Activated CD4-positive, alpha-beta memory T cell treated with anti-CD3 and anti-CD28 coated beads for 36 hours (primary cell): ENCODE measurements around the gene ATOH7. TPM values are rescaled to one million over a fixed set of nuclear protein-coding genes. Genes with fewer than 3 reads are reported as not detected.
"Not testable (repeated sequence)": the region's sequence is repeated elsewhere in the genome, so short reads cannot be mapped to it uniquely, and the experiment has no call there.

Experiments used
- CTCF ChIA-PET: fragments of 350-600 bp; sonication (Branson Sonifier 250); formaldehyde crosslinking; loops from one replicate; lab custom pipeline; 2021; ENCODE audit warnings: antibody characterized with exemption, inconsistent platforms; lab: Charles Lee
- POLR2A ChIA-PET: fragments of 350-600 bp; sonication (Branson Sonifier 250); formaldehyde crosslinking; loops from one replicate; lab custom pipeline; 2021; ENCODE audit warnings: antibody characterized with exemption; lab: Charles Lee
- DNase-seq: peaks from one replicate; pipeline ENCODE4 v3.0.0-alpha.2; 2020
- H3K27ac Mint-ChIP-seq: one replicate; pipeline ENCODE4 v1.8.0; 2021; ENCODE audit warnings: mixed read lengths
- H3K27me3 Mint-ChIP-seq: one replicate; pipeline ENCODE4 v1.8.0; 2021; ENCODE audit warnings: mixed read lengths
- H3K36me3 Mint-ChIP-seq: one replicate; pipeline ENCODE4 v1.8.0; 2021; ENCODE audit warnings: mixed read lengths
- H3K4me1 Mint-ChIP-seq: one replicate; pipeline ENCODE4 v1.8.0; 2021; ENCODE audit warnings: low read depth, mixed read lengths
- H3K4me3 Mint-ChIP-seq: one replicate; pipeline ENCODE4 v1.8.0; 2021; ENCODE audit warnings: mild to moderate bottlenecking, mixed read lengths
- H3K9me3 Mint-ChIP-seq: one replicate; pipeline ENCODE4 v1.8.0; 2021; ENCODE audit warnings: mixed read lengths
- intact Hi-C: fragments of 100-400 bp; cut with micrococcal nuclease; formaldehyde crosslinking; loops from one replicate; pipeline ENCODE4 v1.15.1; 2023
- total RNA-seq, 2 experiments: library from RNA; stranded (reverse); gene quantifications; one replicate each; pipeline ENCODE4 v1.2.3, GENCODE V29; 2021

ATOH7 gene
- total RNA-seq, 2 experiments from 2014 or later = not detected

GRCh38 chr10:68251625-68252495 is 19.9 kb upstream of the ATOH7 start:
- Mint-ChIP-seq H3K36me3 (no peaks in the 10 kb centered on the region), H3K9me3 (no peaks in the 10 kb centered on the region), H3K27me3 (peaks cover 3% of the 10 kb centered on the region), H3K4me1 (peaks cover 8% of the 10 kb centered on the region), H3K27ac (no peak overlapping the region), H3K4me3 (no peak overlapping the region)
- CTCF ChIA-PET = no interaction called here
- no peak for DNase-seq
- intact Hi-C loops = no loop called here
- POLR2A ChIA-PET = interaction anchor here (0.6 kb wide), 1 partner anchor 337 kb away, joined by 3 read pairs; no protein-coding TSS in a partner anchor

GRCh38 chr10:68251151-68251550 is 19.2 kb upstream of the ATOH7 start:
- Mint-ChIP-seq H3K27me3 (peaks cover 3% of the 10 kb centered on the region), H3K4me3 (no peak overlapping the region), H3K4me1 (peaks cover 8% of the 10 kb centered on the region), H3K9me3 (no peaks in the 10 kb centered on the region), H3K36me3 (no peaks in the 10 kb centered on the region), H3K27ac (no peak overlapping the region)
- CTCF ChIA-PET = no interaction called here
- POLR2A ChIA-PET = interaction anchor here (0.6 kb wide), 1 partner anchor 1412 kb away, joined by 3 read pairs; no protein-coding TSS in a partner anchor
- DNase-seq = no peak
- intact Hi-C loops = no loop called here

- intact Hi-C loops = no loop called here
- no peak for DNase-seq
- no peak overlapping the region for H3K27ac Mint-ChIP-seq
- peaks cover 8% of the 10 kb centered on the region for H3K4me1 Mint-ChIP-seq
- no peaks in the 10 kb centered on the region for H3K9me3 Mint-ChIP-seq
- ChIA-PET CTCF (no interaction called here), POLR2A (interaction anchor here (0.8 kb wide), 1 partner anchor 74 kb away, joined by 3 read pairs; no protein-coding TSS in a partner anchor)
- no peak overlapping the region for H3K4me3 Mint-ChIP-seq
- no peaks in the 10 kb centered on the region for H3K36me3 Mint-ChIP-seq
- no peaks in the 10 kb centered on the region for H3K27me3 Mint-ChIP-seq
Observed at GRCh38 chr10:68249297-68249696, 17.4 kb upstream of the ATOH7 start.

GRCh38 chr10:68247931-68248330 is 16.0 kb upstream of the ATOH7 start:
- H3K4me3 Mint-ChIP-seq = no peak overlapping the region
- H3K36me3 Mint-ChIP-seq = no peaks in the 10 kb centered on the region
- ChIA-PET CTCF (interaction anchor here (1.5 kb wide), 1 partner anchor 35 kb away, joined by 9 read pairs; no protein-coding TSS in a partner anchor), POLR2A (no interaction called here)
- H3K27ac Mint-ChIP-seq = no peak overlapping the region
- intact Hi-C loops = no loop called here
- no peaks in the 10 kb centered on the region for H3K9me3 Mint-ChIP-seq
- no peaks in the 10 kb centered on the region for H3K27me3 Mint-ChIP-seq
- no peak for DNase-seq
- peaks cover 8% of the 10 kb centered on the region for H3K4me1 Mint-ChIP-seq

GRCh38 chr10:68246397-68246796 is 14.5 kb upstream of the ATOH7 start:
- intact Hi-C loops, H3K36me3 Mint-ChIP-seq, POLR2A ChIA-PET, H3K9me3 Mint-ChIP-seq, H3K4me1 Mint-ChIP-seq, H3K27me3 Mint-ChIP-seq, H3K4me3 Mint-ChIP-seq, DNase-seq, CTCF ChIA-PET, H3K27ac Mint-ChIP-seq: not testable (repeated sequence)

GRCh38 chr10:68242051-68242450 is 10.1 kb upstream of the ATOH7 start:
- no peak overlapping the region for H3K4me3 Mint-ChIP-seq
- ChIA-PET CTCF (no interaction called here), POLR2A (no interaction called here)
- H3K36me3 Mint-ChIP-seq = no peaks in the 10 kb centered on the region
- intact Hi-C loops = no loop called here
- H3K27me3 Mint-ChIP-seq = no peaks in the 10 kb centered on the region
- no peak for DNase-seq
- no peak overlapping the region for H3K27ac Mint-ChIP-seq
- no peaks in the 10 kb centered on the region for H3K4me1 Mint-ChIP-seq
- H3K9me3 Mint-ChIP-seq = no peaks in the 10 kb centered on the region

GRCh38 chr10:68239596-68240150 is 7.8 kb upstream of the ATOH7 start:
- H3K27ac Mint-ChIP-seq = no peak overlapping the region
- H3K36me3 Mint-ChIP-seq = no peaks in the 10 kb centered on the region
- ChIA-PET POLR2A (no interaction called here), CTCF (interaction anchor here (1.4 kb wide), 1 partner anchor 27 kb away, joined by 3 read pairs; no protein-coding TSS in a partner anchor)
- no peaks in the 10 kb centered on the region for H3K4me1 Mint-ChIP-seq
- H3K9me3 Mint-ChIP-seq = no peaks in the 10 kb centered on the region
- DNase-seq = no peak
- no peak overlapping the region for H3K4me3 Mint-ChIP-seq
- intact Hi-C loops = no loop called here
- H3K27me3 Mint-ChIP-seq = no peaks in the 10 kb centered on the region

- Mint-ChIP-seq H3K27me3 (no peaks in the 10 kb centered on the region), H3K27ac (no peak overlapping the region), H3K36me3 (no peaks in the 10 kb centered on the region), H3K4me1 (no peaks in the 10 kb centered on the region), H3K4me3 (no peak overlapping the region), H3K9me3 (no peaks in the 10 kb centered on the region)
- POLR2A ChIA-PET = no interaction called here
- intact Hi-C loops = no loop called here
- no peak for DNase-seq
- CTCF ChIA-PET = no interaction called here
Observed at GRCh38 chr10:68239069-68239468, 7.2 kb upstream of the ATOH7 start.

- DNase-seq = no peak
- H3K4me1 Mint-ChIP-seq = no peaks in the 10 kb centered on the region
- H3K27me3 Mint-ChIP-seq = peaks cover 4% of the 10 kb centered on the region
- no peak overlapping the region for H3K4me3 Mint-ChIP-seq
- no peaks in the 10 kb centered on the region for H3K9me3 Mint-ChIP-seq
- no peaks in the 10 kb centered on the region for H3K36me3 Mint-ChIP-seq
- ChIA-PET POLR2A (no interaction called here), CTCF (no interaction called here)
- H3K27ac Mint-ChIP-seq = no peak overlapping the region
- intact Hi-C loops = no loop called here
Observed at GRCh38 chr10:68238371-68238770, 6.5 kb upstream of the ATOH7 start.

GRCh38 chr10:68237173-68237572 is 5.3 kb upstream of the ATOH7 start:
- H3K4me1 Mint-ChIP-seq = no peaks in the 10 kb centered on the region
- POLR2A ChIA-PET = no interaction called here
- intact Hi-C loops = no loop called here
- no peak overlapping the region for H3K4me3 Mint-ChIP-seq
- H3K27ac Mint-ChIP-seq = no peak overlapping the region
- no peak for DNase-seq
- H3K27me3 Mint-ChIP-seq = peaks cover 12% of the 10 kb centered on the region
- no peaks in the 10 kb centered on the region for H3K36me3 Mint-ChIP-seq
- CTCF ChIA-PET = interaction anchor here (1.5 kb wide), 1 partner anchor 24 kb away, joined by 4 read pairs; no protein-coding TSS in a partner anchor
- no peaks in the 10 kb centered on the region for H3K9me3 Mint-ChIP-seq

GRCh38 chr10:68235581-68235980 is 3.7 kb upstream of the ATOH7 start:
- Mint-ChIP-seq H3K9me3 (no peaks in the 10 kb centered on the region), H3K27me3 (peaks cover 24% of the 10 kb centered on the region), H3K4me3 (no peak overlapping the region), H3K27ac (no peak overlapping the region), H3K36me3 (no peaks in the 10 kb centered on the region), H3K4me1 (peaks cover 6% of the 10 kb centered on the region)
- ChIA-PET POLR2A (no interaction called here), CTCF (interaction anchor here (0.6 kb wide), 2 partner anchors 8 to 476 kb away, joined by 3 read pairs; no protein-coding TSS in a partner anchor)
- no peak for DNase-seq
- intact Hi-C loops = no loop called here

- no peaks in the 10 kb centered on the region for H3K36me3 Mint-ChIP-seq
- ChIA-PET POLR2A (no interaction called here), CTCF (no interaction called here)
Observed at GRCh38 chr10:68235111-68235510, 3.2 kb upstream of the ATOH7 start.

More at GRCh38 chr10:68235111-68235510, 3.2 kb upstream of the ATOH7 start:
- H3K27ac Mint-ChIP-seq = no peak overlapping the region
- peaks cover 25% of the 10 kb centered on the region for H3K27me3 Mint-ChIP-seq
- H3K4me3 Mint-ChIP-seq = no peak overlapping the region
- intact Hi-C loops = no loop called here
- no peak for DNase-seq
- H3K4me1 Mint-ChIP-seq = peaks cover 7% of the 10 kb centered on the region
- H3K9me3 Mint-ChIP-seq = no peaks in the 10 kb centered on the region
